AG09319 (cell line): ENCODE results near the gene MINK1.

ENCODE experiments used
- DNase-seq: peaks from one replicate; pipeline ENCODE4 v3.0.0-alpha.2; 2010; ENCODE audit warnings: low read depth; ENCODE audit errors: extremely low read depth
- TF ChIP-seq, protein P1 (sequence below): IDR thresholded peaks from 2 replicates; pipeline ENCODE4 v1.5.1; 2011; ENCODE audit warnings: low read depth, mild to moderate bottlenecking, inconsistent platforms, low read length, moderate library complexity

MINK1 gene

GRCh38 chr17:4893272-4893671 lies 60.1 kb downstream of the MINK1 start:
- DNase-seq = no peak
- TF ChIP-seq, protein P1, sequence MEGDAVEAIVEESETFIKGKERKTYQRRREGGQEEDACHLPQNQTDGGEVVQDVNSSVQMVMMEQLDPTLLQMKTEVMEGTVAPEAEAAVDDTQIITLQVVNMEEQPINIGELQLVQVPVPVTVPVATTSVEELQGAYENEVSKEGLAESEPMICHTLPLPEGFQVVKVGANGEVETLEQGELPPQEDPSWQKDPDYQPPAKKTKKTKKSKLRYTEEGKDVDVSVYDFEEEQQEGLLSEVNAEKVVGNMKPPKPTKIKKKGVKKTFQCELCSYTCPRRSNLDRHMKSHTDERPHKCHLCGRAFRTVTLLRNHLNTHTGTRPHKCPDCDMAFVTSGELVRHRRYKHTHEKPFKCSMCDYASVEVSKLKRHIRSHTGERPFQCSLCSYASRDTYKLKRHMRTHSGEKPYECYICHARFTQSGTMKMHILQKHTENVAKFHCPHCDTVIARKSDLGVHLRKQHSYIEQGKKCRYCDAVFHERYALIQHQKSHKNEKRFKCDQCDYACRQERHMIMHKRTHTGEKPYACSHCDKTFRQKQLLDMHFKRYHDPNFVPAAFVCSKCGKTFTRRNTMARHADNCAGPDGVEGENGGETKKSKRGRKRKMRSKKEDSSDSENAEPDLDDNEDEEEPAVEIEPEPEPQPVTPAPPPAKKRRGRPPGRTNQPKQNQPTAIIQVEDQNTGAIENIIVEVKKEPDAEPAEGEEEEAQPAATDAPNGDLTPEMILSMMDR = no peak

DNA sequence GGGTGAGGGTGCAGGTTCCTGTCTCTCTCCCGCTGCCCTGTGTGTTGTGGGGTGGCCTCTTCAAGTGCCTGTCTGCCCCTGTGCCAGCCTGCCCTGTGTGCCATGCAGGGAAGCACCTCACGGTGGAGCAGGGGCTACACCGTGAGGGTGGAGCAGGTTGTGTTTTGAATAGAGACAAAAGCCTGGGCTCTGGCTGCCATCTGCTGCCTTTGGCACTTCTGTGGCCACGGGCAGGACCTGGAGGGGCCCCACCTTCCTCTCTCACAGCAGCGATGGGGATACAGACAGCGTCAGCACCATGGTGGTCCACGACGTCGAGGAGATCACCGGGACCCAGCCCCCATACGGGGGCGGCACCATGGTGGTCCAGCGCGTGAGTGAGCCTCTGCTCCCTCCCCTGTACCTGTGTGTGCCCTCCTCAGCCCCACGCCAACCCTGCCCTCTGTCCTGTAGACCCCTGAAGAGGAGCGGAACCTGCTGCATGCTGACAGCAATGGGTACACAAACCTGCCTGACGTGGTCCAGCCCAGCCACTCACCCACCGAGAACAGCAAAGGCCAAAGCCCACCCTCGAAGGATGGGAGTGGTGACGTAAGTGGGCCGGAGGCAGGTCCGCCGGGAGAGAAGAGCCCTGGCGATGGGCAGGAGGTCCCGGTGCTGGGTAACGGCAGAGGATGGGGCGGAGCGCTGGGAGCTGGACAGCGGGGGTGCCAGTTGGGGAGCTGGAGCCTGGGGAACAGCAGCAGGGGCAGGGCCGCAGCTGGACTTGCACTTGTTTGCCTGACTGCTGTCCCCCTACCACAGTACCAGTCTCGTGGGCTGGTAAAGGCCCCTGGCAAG lies 60.8 kb downstream of the MINK1 start:
- TF ChIP-seq, protein P1 = no peak
- DNase-seq = no peak

DNA sequence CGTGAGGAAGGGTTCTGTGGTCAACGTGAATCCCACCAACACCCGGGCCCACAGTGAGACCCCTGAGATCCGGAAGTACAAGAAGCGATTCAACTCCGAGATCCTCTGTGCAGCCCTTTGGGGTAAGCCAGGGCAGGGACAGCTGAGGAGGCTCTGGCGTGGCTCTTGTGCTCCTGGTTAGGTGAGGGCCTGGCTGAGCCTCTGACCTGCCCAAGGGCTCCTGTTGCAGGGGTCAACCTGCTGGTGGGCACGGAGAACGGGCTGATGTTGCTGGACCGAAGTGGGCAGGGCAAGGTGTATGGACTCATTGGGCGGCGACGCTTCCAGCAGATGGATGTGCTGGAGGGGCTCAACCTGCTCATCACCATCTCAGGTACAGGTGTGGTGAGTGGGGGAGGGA lies 62.0 kb downstream of the MINK1 start:
- TF ChIP-seq, protein P1 = no peak
- no peak for DNase-seq

DNA sequence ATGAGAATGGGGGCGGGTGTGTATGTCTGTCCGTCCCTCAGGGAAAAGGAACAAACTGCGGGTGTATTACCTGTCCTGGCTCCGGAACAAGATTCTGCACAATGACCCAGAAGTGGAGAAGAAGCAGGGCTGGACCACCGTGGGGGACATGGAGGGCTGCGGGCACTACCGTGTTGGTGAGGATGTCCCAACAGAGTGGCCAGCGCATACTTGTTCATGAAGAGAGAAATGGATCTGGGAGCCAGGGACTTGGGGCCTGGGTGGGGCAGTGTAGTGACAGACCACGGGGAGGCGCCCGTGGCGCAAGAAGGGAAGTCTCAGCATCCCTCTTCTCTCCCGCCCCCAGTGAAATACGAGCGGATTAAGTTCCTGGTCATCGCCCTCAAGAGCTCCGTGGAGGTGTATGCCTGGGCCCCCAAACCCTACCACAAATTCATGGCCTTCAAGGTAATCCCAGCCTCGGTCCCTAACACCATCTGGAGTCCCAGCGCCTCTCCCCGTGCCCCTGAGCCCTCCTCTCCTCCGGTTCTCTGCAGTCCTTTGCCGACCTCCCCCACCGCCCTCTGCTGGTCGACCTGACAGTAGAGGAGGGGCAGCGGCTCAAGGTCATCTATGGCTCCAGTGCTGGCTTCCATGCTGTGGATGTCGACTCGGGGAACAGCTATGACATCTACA lies 62.7 kb downstream of the MINK1 start:
- TF ChIP-seq, protein P1 = no peak; the same call in 1 of the 2 replicates
- DNase-seq = no peak

- no peak for DNase-seq
- TF ChIP-seq, protein P1 = no peak
Measured at GRCh38 chr17:4896332-4897197, 63.4 kb downstream of the MINK1 start.

GRCh38 chr17:4897198-4897687 lies 64.1 kb downstream of the MINK1 start:
- TF ChIP-seq, protein P1 = no peak
- no peak for DNase-seq
